Measurements from ENCODE around the gene PFKFB4.
"Not testable (repeated sequence)": the region's sequence is repeated elsewhere in the genome, so short reads cannot be mapped to it uniquely, and the experiment has no call there.

The PFKFB4 gene

GRCh38 chr3:48501196-48501595 lies 55.4 kb downstream of the PFKFB4 start:
- DNase-seq (ENCODE audit: low spot score) = no peak

- no peak for DNase-seq (ENCODE audit: low spot score)
These were observed 55.9 kb downstream of the PFKFB4 start for GRCh38 chr3:48500656-48501055.

- no peak for DNase-seq (ENCODE audit: low spot score)
These were observed 63.5 kb downstream of the PFKFB4 start for GRCh38 chr3:48493203-48493501.

- no peak for DNase-seq (ENCODE audit: low spot score)
These were observed 64.0 kb downstream of the PFKFB4 start for GRCh38 chr3:48492461-48493202.

- no peak for DNase-seq (ENCODE audit: low spot score)
These were observed 69.7 kb downstream of the PFKFB4 start for GRCh38 chr3:48486952-48487351.

GRCh38 chr3:48482822-48483221 lies 73.8 kb downstream of the PFKFB4 start:
- DNase-seq (ENCODE audit: low spot score) = not testable (repeated sequence)

GRCh38 chr3:48480891-48481290 lies 75.7 kb downstream of the PFKFB4 start:
- DNase-seq (ENCODE audit: low spot score) = not testable (repeated sequence)

- no peak for DNase-seq (ENCODE audit: low spot score)
These were observed 77.7 kb downstream of the PFKFB4 start for GRCh38 chr3:48478626-48479555.

- no peak for DNase-seq (ENCODE audit: low spot score)
These were observed 78.6 kb downstream of the PFKFB4 start for GRCh38 chr3:48477959-48478520.

GRCh38 chr3:48476426-48477053 lies 80.1 kb downstream of the PFKFB4 start:
- no peak for DNase-seq (ENCODE audit: low spot score)

- no peak for DNase-seq (ENCODE audit: low spot score)
These were observed 81.4 kb downstream of the PFKFB4 start for GRCh38 chr3:48475188-48475587.

- DNase-seq (ENCODE audit: low spot score) = no peak
These were observed 82.0 kb downstream of the PFKFB4 start for GRCh38 chr3:48474619-48475018.

- DNase-seq (ENCODE audit: low spot score) = not testable (repeated sequence)
These were observed 82.6 kb downstream of the PFKFB4 start for GRCh38 chr3:48474031-48474430.

GRCh38 chr3:48473617-48473952 lies 83.0 kb downstream of the PFKFB4 start:
- no peak for DNase-seq (ENCODE audit: low spot score)

GRCh38 chr3:48472923-48473616 lies 83.5 kb downstream of the PFKFB4 start:
- peak; percentile 94 for DNase-seq (ENCODE audit: low spot score)

- DNase-seq (ENCODE audit: low spot score) = no peak
These were observed 84.0 kb downstream of the PFKFB4 start for GRCh38 chr3:48472673-48472922.

GRCh38 chr3:48470286-48470685 lies 86.3 kb downstream of the PFKFB4 start:
- DNase-seq (ENCODE audit: low spot score) = no peak

- no peak for DNase-seq (ENCODE audit: low spot score)
These were observed 87.3 kb downstream of the PFKFB4 start for GRCh38 chr3:48469046-48469915.

- no peak for DNase-seq (ENCODE audit: low spot score)
These were observed 88.3 kb downstream of the PFKFB4 start for GRCh38 chr3:48468329-48468731.

Data from SK-N-DZ (cell line).